A549 (cell line): ENCODE data around the gene GRIK5. TPM values are rescaled to one million over a fixed set of nuclear protein-coding genes. Genes with fewer than 3 reads are reported as not detected.

ENCODE experiments used
- ATAC-seq, 2 experiments: fragments of 200-7000 bp in 1 of 2; fragments of >200 bp in 1 of 2; cut with Nextera tagmentation in 1 of 2; cut with Tn5 transposase in 1 of 2; 3 replicates each; pipeline versions ENCODE4 v1.8.0 to v1.9.1; 2018 to 2020; ENCODE audit warnings: mild to moderate bottlenecking in 1 of 2, moderate library complexity in 1 of 2
- CTCF ChIA-PET: fragments of 300-600 bp; sonication (Branson Sonifier 250); formaldehyde crosslinking; extraction: SDS; loops from one replicate; lab custom pipeline; 2021; ENCODE audit warnings: antibody characterized with exemption, inconsistent platforms; lab: Yijun Ruan, JAX
- POLR2A ChIA-PET: fragments of 350-600 bp; formaldehyde crosslinking; extraction: SDS; loops from one replicate; lab custom pipeline; 2021; ENCODE audit warnings: antibody characterized with exemption, inconsistent platforms; lab: Yijun Ruan, JAX
- DNase-seq, 2 experiments: peaks; one replicate each; pipeline versions ENCODE4 v3.0.0 to v3.0.0-alpha.2; 2011 to 2016; ENCODE audit warnings: low read depth in 1 of 2, low spot score in 1 of 2
- FAIRE-seq: peaks from 2 replicates; lab custom pipeline; 2011; peaks lifted over from hg19 to GRCh38; lab: Jason Lieb, UNC
- H3K27ac ChIP-seq, 2 experiments: fragments of >200 bp; sonication (Bioruptor Twin); formaldehyde crosslinking; 3 replicates each; pipeline ENCODE4 v1.5.1; 2016 to 2017
- H3K4me1 ChIP-seq: fragments of >200 bp; sonication (Bioruptor Twin); formaldehyde crosslinking; 3 replicates; pipeline ENCODE4 v1.6.1; 2016
- H3K4me2 ChIP-seq: fragments of >200 bp; sonication (Bioruptor Twin); formaldehyde crosslinking; 3 replicates; pipeline ENCODE4 v1.6.1; 2016
- H3K4me3 ChIP-seq: fragments of >200 bp; sonication (Bioruptor Twin); formaldehyde crosslinking; 3 replicates; pipeline ENCODE4 v1.5.1; 2016
- H3K9me3 ChIP-seq: fragments of >200 bp; sonication (Bioruptor Twin); formaldehyde crosslinking; 3 replicates; pipeline ENCODE4 v1.6.1; 2016
- CBX8 ChIP-seq: fragments of 200-600 bp; sonication (generic); IDR thresholded peaks from 2 replicates; pipeline ENCODE4 v1.6.1; 2016
- CEBPB ChIP-seq, 2 experiments: fragments of >200 bp in 1 of 2; sonication (Bioruptor Twin) in 1 of 2; formaldehyde crosslinking in 1 of 2; IDR thresholded peaks; 2 replicates each; pipeline ENCODE4 v1.6.1; 2012 to 2016
- CHD4 ChIP-seq: fragments of 200-600 bp; sonication (generic); IDR thresholded peaks from 2 replicates; pipeline ENCODE4 v1.6.1; 2016; ENCODE audit warnings: antibody characterized with exemption, mild to moderate bottlenecking, borderline replicate concordance
- EHF ChIP-seq: fragments of 250-450 bp; sonication (Bioruptor Pico); IDR thresholded peaks from 2 replicates; pipeline ENCODE4 v1.5.0; 2020; ENCODE audit warnings: mild to moderate bottlenecking
- EHMT2 ChIP-seq: fragments of 200-600 bp; sonication (generic); IDR thresholded peaks from 2 replicates; pipeline ENCODE4 v1.6.1; 2016; ENCODE audit warnings: antibody characterized with exemption, low read depth, mild to moderate bottlenecking, moderate library complexity
- FOSB ChIP-seq: fragments of 250-450 bp; sonication (Bioruptor Pico); IDR thresholded peaks from 2 replicates; pipeline ENCODE4 v1.5.0; 2020; ENCODE audit warnings: mild to moderate bottlenecking, moderate library complexity
- GATA3 ChIP-seq: IDR thresholded peaks from 2 replicates; pipeline ENCODE4 v1.6.1; 2012; ENCODE audit warnings: borderline replicate concordance
- HEYL ChIP-seq: fragments of 250-450 bp; sonication (Bioruptor Pico); IDR thresholded peaks from 2 replicates; pipeline ENCODE4 v1.8.0; 2021; ENCODE audit warnings: mild to moderate bottlenecking, moderate library complexity
- HOXA7 ChIP-seq: fragments of 250-450 bp; sonication (Bioruptor Pico); IDR thresholded peaks from 2 replicates; pipeline ENCODE4 v1.5.0; 2020; ENCODE audit warnings: mild to moderate bottlenecking, moderate library complexity
- HOXB13 ChIP-seq: fragments of 250-450 bp; sonication (Bioruptor Pico); IDR thresholded peaks from 2 replicates; pipeline ENCODE4 v1.5.0; 2020; ENCODE audit warnings: low read depth, mild to moderate bottlenecking, moderate library complexity
- HOXB5 ChIP-seq: fragments of 250-450 bp; sonication (Bioruptor Pico); IDR thresholded peaks from 2 replicates; pipeline ENCODE4 v1.5.0; 2020; ENCODE audit warnings: mild to moderate bottlenecking, moderate library complexity
- JUN ChIP-seq, 2 experiments: fragments of >200 bp; sonication (Bioruptor Twin); formaldehyde crosslinking; IDR thresholded peaks; 2 replicates in 1 of 2; 3 replicates in 1 of 2; pipeline ENCODE4 v1.6.1; 2016 to 2017
- KDM1A ChIP-seq: fragments of 200-600 bp; sonication (generic); IDR thresholded peaks from 2 replicates; pipeline ENCODE4 v1.6.1; 2016; ENCODE audit warnings: low read depth, mild to moderate bottlenecking
- KDM5A ChIP-seq: fragments of 200-600 bp; sonication (generic); IDR thresholded peaks from 2 replicates; pipeline ENCODE4 v1.6.1; 2016; ENCODE audit warnings: antibody characterized with exemption, mild to moderate bottlenecking
- MAFK ChIP-seq: fragments of 450-650 bp; IDR thresholded peaks from 2 replicates; pipeline ENCODE4 v1.6.1; 2014; ENCODE audit not compliant: partially characterized antibody
- MAZ ChIP-seq: fragments of 150-350 bp; IDR thresholded peaks from 2 replicates; pipeline ENCODE4 v1.6.1; 2014; ENCODE audit warnings: antibody characterized with exemption, low read depth, low read length, borderline replicate concordance
- NR3C1 ChIP-seq: fragments of >200 bp; sonication (Bioruptor Twin); formaldehyde crosslinking; IDR thresholded peaks from 3 replicates; pipeline ENCODE4 v1.6.1; 2017
- PHF8 ChIP-seq: fragments of 200-600 bp; sonication (generic); IDR thresholded peaks from 2 replicates; pipeline ENCODE4 v1.6.1; 2016; ENCODE audit warnings: low read depth, mild to moderate bottlenecking, antibody characterized with exemption, moderate library complexity, borderline replicate concordance
- POLR2A ChIP-seq: IDR thresholded peaks from 2 replicates; pipeline ENCODE4 v1.6.1; 2012; ENCODE audit warnings: mild to moderate bottlenecking, low read length
- POLR2AphosphoS2 ChIP-seq: conservative IDR thresholded peaks from 2 replicates; pipeline ENCODE4 v1.6.1; 2012; ENCODE audit warnings: low read length, improper control_type of control experiment, inconsistent platforms
- RAD21 ChIP-seq, 2 experiments: fragments of >200 bp in 1 of 2; sonication (Bioruptor Twin) in 1 of 2; formaldehyde crosslinking in 1 of 2; IDR thresholded peaks in 1 of 2; conservative IDR thresholded peaks in 1 of 2; 2 replicates in 1 of 2; 3 replicates in 1 of 2; pipeline ENCODE4 v1.6.1; 2012 to 2018; ENCODE audit warnings: inconsistent platforms in 1 of 2
- RARB ChIP-seq: fragments of 250-450 bp; sonication (Bioruptor Pico); IDR thresholded peaks from 2 replicates; pipeline ENCODE4 v1.8.0; 2021; ENCODE audit warnings: mild to moderate bottlenecking, moderate library complexity
- RFX5 ChIP-seq: fragments of 450-650 bp; IDR thresholded peaks from 2 replicates; pipeline ENCODE4 v1.7.1; 2014; ENCODE audit warnings: antibody characterized with exemption, mild to moderate bottlenecking, moderate library complexity
- TP53 ChIP-seq: fragments of 250-450 bp; sonication (Bioruptor Pico); IDR thresholded peaks from 2 replicates; pipeline ENCODE4 v1.5.0; 2021; ENCODE audit warnings: mild to moderate bottlenecking, moderate library complexity
- ZC3H11A ChIP-seq: fragments of 450-650 bp; IDR thresholded peaks from 2 replicates; pipeline ENCODE4 v1.6.1; 2014; ENCODE audit warnings: antibody characterized with exemption, mild to moderate bottlenecking
- ZFP36 ChIP-seq: fragments of 450-650 bp; IDR thresholded peaks from 2 replicates; pipeline ENCODE4 v1.6.1; 2014; ENCODE audit warnings: borderline replicate concordance; ENCODE audit not compliant: partially characterized antibody
- ZNF302 ChIP-seq: fragments of 250-450 bp; sonication (Bioruptor Pico); IDR thresholded peaks from 2 replicates; pipeline ENCODE4 v1.9.0; 2021; ENCODE audit warnings: inconsistent platforms, mild to moderate bottlenecking, moderate library complexity
- WGBS: methylation state at CpG from one replicate; pipeline ENCODE4 v1.1.6; 2017; ENCODE audit errors: missing lambda C conversion rate; 5-methylcytosine and 5-hydroxymethylcytosine counted together
- polyA plus RNA-seq, 4 experiments: library from polyadenylated mRNA; depleted of rRNA in 3 of 4; stranded (reverse); fragments of >200 nt; fragmentation: RNase III in 1 of 4; extraction: RNeasy Plus Mini Kit Qiagen cat#74134 plus additional on column Dnase treatment in 1 of 4; gene quantifications; 2 replicates in 3 of 4; 3 replicates in 1 of 4; pipeline ENCODE4 v1.2.3, GENCODE V29; 2011 to 2017
- TF ChIP-seq, protein P1 (sequence below): fragments of 450-650 bp; IDR thresholded peaks from 2 replicates; pipeline ENCODE4 v1.6.1; 2014; ENCODE audit warnings: antibody characterized with exemption
- TF ChIP-seq, protein P2 (sequence below): fragments of >200 bp; sonication (Bioruptor Twin); formaldehyde crosslinking; IDR thresholded peaks from 3 replicates; pipeline ENCODE4 v1.6.1; 2016
- TF ChIP-seq, protein P3 (sequence below): fragments of 250-450 bp; sonication (Bioruptor Pico); IDR thresholded peaks from 2 replicates; pipeline ENCODE4 v1.5.0; 2020; ENCODE audit warnings: low read depth, mild to moderate bottlenecking, moderate library complexity
- TF ChIP-seq, protein P4 (sequence below): IDR thresholded peaks from 2 replicates; pipeline ENCODE4 v1.6.1; 2012; ENCODE audit warnings: low read depth, borderline replicate concordance
- TF ChIP-seq, protein P5 (sequence below): fragments of >200 bp; sonication (Bioruptor Twin); formaldehyde crosslinking; IDR thresholded peaks from 3 replicates; pipeline ENCODE4 v1.5.1; 2016
- TF ChIP-seq, protein P6 (sequence below): fragments of 250-450 bp; sonication (Bioruptor Pico); IDR thresholded peaks from 2 replicates; pipeline ENCODE4 v1.5.0; 2021; ENCODE audit warnings: mild to moderate bottlenecking, moderate library complexity, borderline replicate concordance

GRIK5 gene
- polyA plus RNA-seq, 2 of the 4 experiments (the other 2 are of a cell fraction) = 0.22 to 0.54 TPM

DNA sequence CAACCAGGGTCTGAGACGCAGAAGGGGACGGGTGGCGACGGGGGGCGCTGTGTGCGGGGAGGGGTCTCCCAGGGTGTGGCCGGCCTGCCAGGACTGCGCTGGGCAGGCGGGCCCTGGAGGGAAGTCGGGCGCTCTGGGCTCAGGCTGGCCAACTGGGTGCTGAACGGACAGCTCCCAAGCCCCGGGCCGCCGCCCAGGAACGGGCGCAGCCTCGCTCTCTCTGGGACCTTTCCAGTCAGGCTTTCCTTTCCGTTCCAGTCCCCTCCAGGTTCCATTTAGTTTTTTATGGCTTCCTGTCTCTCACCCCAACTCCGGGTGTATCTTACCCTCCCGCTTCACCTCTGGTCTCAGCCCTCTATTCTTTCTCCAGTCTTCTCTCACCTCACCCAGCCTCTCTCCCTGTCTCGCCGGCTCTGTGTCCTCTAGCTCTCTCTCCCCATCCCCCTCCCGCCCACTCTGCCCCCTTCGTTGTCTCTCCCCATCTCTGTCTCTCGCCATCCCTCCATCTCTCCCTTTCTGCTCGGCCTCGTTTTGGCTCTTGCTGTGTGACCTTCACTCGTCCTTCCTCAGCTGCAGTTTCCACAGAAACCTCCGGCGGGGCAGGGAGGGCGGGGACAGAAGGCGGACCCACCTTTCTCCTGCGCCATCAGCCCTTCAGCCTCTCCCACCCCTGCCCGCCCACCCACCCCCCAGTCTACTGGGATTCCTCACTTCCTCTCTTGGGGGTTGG, 72.7 kb downstream of the GRIK5 start:
- ChIA-PET POLR2A (interaction anchor here (0.7 to 1.0 kb wide), 2 partner anchors 13 to 38 kb away, joined by 3 read pairs; partner anchors contain the start of gene RABAC1), CTCF (interaction anchor here (0.7 to 14.8 kb wide), 11 partner anchors 11 to 290 kb away, joined by 3 to 344 read pairs (median 4); no protein-coding TSS in a partner anchor)
- H3K4me3 ChIP-seq = peak overlapping the region; percentile 47
- no peaks in the 10 kb centered on the region for H3K9me3 ChIP-seq
- FAIRE-seq (peak; percentile 82), ATAC-seq (peak; percentile 57 to 76), DNase-seq (peak; percentile 69 to 95)
- no peak overlapping the region for H3K27ac ChIP-seq
- peaks cover 30% of the 10 kb centered on the region for H3K4me1 ChIP-seq
- peak overlapping the region; percentile 100 for H3K4me2 ChIP-seq
- WGBS = 4% methylated on average over 33 of the region's 35 CpGs
- TF ChIP-seq, protein P1, sequence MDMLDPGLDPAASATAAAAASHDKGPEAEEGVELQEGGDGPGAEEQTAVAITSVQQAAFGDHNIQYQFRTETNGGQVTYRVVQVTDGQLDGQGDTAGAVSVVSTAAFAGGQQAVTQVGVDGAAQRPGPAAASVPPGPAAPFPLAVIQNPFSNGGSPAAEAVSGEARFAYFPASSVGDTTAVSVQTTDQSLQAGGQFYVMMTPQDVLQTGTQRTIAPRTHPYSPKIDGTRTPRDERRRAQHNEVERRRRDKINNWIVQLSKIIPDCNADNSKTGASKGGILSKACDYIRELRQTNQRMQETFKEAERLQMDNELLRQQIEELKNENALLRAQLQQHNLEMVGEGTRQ = no peak
- no peak for TF ChIP-seq ZC3H11A
- no peak for TF ChIP-seq TP53 (CRISPR knock-in tag)
- TF ChIP-seq ZFP36 = no peak
- TF ChIP-seq RARB = no peak
- no peak for TF ChIP-seq CHD4
- peak; percentile 78 for TF ChIP-seq HOXB5 (CRISPR knock-in tag)
- no peak for TF ChIP-seq KDM1A
- no peak for TF ChIP-seq MAZ
- no peak for TF ChIP-seq GATA3
- no peak for TF ChIP-seq HOXA7
- peak; percentile 71; the same call in 1 of the 2 replicates for TF ChIP-seq HOXB13 (CRISPR knock-in tag)
- no peak for TF ChIP-seq CBX8
- TF ChIP-seq, protein P2, sequence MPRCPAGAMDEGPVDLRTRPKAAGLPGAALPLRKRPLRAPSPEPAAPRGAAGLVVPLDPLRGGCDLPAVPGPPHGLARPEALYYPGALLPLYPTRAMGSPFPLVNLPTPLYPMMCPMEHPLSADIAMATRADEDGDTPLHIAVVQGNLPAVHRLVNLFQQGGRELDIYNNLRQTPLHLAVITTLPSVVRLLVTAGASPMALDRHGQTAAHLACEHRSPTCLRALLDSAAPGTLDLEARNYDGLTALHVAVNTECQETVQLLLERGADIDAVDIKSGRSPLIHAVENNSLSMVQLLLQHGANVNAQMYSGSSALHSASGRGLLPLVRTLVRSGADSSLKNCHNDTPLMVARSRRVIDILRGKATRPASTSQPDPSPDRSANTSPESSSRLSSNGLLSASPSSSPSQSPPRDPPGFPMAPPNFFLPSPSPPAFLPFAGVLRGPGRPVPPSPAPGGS = no peak
- TF ChIP-seq HEYL (CRISPR knock-in tag) = no peak
- no peak for TF ChIP-seq PHF8
- TF ChIP-seq, protein P3, sequence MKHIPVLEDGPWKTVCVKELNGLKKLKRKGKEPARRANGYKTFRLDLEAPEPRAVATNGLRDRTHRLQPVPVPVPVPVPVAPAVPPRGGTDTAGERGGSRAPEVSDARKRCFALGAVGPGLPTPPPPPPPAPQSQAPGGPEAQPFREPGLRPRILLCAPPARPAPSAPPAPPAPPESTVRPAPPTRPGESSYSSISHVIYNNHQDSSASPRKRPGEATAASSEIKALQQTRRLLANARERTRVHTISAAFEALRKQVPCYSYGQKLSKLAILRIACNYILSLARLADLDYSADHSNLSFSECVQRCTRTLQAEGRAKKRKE (CRISPR knock-in tag) = no peak
- TF ChIP-seq JUN (IDR thresholded peaks at IDR 0.05) = no peak
- TF ChIP-seq KDM5A = no peak
- TF ChIP-seq, protein P4, sequence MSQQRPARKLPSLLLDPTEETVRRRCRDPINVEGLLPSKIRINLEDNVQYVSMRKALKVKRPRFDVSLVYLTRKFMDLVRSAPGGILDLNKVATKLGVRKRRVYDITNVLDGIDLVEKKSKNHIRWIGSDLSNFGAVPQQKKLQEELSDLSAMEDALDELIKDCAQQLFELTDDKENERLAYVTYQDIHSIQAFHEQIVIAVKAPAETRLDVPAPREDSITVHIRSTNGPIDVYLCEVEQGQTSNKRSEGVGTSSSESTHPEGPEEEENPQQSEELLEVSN = no peak
- TF ChIP-seq, protein P5, sequence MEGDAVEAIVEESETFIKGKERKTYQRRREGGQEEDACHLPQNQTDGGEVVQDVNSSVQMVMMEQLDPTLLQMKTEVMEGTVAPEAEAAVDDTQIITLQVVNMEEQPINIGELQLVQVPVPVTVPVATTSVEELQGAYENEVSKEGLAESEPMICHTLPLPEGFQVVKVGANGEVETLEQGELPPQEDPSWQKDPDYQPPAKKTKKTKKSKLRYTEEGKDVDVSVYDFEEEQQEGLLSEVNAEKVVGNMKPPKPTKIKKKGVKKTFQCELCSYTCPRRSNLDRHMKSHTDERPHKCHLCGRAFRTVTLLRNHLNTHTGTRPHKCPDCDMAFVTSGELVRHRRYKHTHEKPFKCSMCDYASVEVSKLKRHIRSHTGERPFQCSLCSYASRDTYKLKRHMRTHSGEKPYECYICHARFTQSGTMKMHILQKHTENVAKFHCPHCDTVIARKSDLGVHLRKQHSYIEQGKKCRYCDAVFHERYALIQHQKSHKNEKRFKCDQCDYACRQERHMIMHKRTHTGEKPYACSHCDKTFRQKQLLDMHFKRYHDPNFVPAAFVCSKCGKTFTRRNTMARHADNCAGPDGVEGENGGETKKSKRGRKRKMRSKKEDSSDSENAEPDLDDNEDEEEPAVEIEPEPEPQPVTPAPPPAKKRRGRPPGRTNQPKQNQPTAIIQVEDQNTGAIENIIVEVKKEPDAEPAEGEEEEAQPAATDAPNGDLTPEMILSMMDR = no peak
- TF ChIP-seq NR3C1 = no peak
- TF ChIP-seq EHMT2 = peak; percentile 93; the same call in 1 of the 2 replicates
- no peak for TF ChIP-seq CEBPB (IDR thresholded peaks at IDR 0.05)
- TF ChIP-seq EHF (CRISPR knock-in tag) = peak; percentile 67; the same call in 1 of the 2 replicates
- TF ChIP-seq RAD21 (conservative IDR thresholded peaks at IDR 0.05 in 1 of 2, IDR thresholded peaks at IDR 0.05 in 1 of 2) = no peak
- no peak for TF ChIP-seq ZNF302 (CRISPR knock-in tag)
- no peak for TF ChIP-seq POLR2AphosphoS2
- TF ChIP-seq RFX5 = no peak
- TF ChIP-seq, protein P6, sequence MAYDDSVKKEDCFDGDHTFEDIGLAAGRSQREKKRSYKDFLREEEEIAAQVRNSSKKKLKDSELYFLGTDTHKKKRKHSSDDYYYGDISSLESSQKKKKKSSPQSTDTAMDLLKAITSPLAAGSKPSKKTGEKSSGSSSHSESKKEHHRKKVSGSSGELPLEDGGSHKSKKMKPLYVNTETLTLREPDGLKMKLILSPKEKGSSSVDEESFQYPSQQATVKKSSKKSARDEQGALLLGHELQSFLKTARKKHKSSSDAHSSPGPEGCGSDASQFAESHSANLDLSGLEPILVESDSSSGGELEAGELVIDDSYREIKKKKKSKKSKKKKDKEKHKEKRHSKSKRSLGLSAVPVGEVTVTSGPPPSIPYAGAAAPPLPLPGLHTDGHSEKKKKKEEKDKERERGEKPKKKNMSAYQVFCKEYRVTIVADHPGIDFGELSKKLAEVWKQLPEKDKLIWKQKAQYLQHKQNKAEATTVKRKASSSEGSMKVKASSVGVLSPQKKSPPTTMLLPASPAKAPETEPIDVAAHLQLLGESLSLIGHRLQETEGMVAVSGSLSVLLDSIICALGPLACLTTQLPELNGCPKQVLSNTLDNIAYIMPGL = no peak
- TF ChIP-seq POLR2A = no peak
- TF ChIP-seq FOSB = no peak
- no peak for TF ChIP-seq MAFK
